Glutamatergic neuron (in vitro differentiated cells): ENCODE measurements around the gene IFI16. TPM values are rescaled to one million over a fixed set of nuclear protein-coding genes. Genes with fewer than 3 reads are reported as not detected.

ENCODE experiments used
- DNase-seq: peaks from one replicate; pipeline ENCODE4 v3.0.0; 2022
- H3K27ac Mint-ChIP-seq: one replicate; pipeline ENCODE4 v1.8.0; 2020; ENCODE audit warnings: mild to moderate bottlenecking, mixed read lengths, inconsistent platforms; ENCODE audit not compliant: unreplicated experiment
- H3K27me3 Mint-ChIP-seq: one replicate; pipeline ENCODE4 v1.8.0; 2020; ENCODE audit warnings: mild to moderate bottlenecking, moderate library complexity, mixed read lengths, inconsistent platforms; ENCODE audit not compliant: unreplicated experiment
- H3K36me3 Mint-ChIP-seq: one replicate; pipeline ENCODE4 v1.8.0; 2020; ENCODE audit warnings: mild to moderate bottlenecking, mixed read lengths, inconsistent platforms; ENCODE audit not compliant: unreplicated experiment
- H3K4me1 Mint-ChIP-seq: one replicate; pipeline ENCODE4 v1.8.0; 2020; ENCODE audit warnings: mild to moderate bottlenecking, low read depth, mixed read lengths, inconsistent platforms; ENCODE audit not compliant: unreplicated experiment
- H3K4me3 Mint-ChIP-seq: one replicate; pipeline ENCODE4 v1.8.0; 2020; ENCODE audit warnings: mild to moderate bottlenecking, mixed read lengths, inconsistent platforms; ENCODE audit not compliant: unreplicated experiment
- H3K9me3 Mint-ChIP-seq: one replicate; pipeline ENCODE4 v1.8.0; 2020; ENCODE audit warnings: mild to moderate bottlenecking, moderate library complexity, mixed read lengths, inconsistent platforms; ENCODE audit not compliant: unreplicated experiment
- CTCF ChIP-seq: fragments of 200-600 bp; sonication (generic); IDR thresholded peaks from one replicate; pipeline ENCODE4 v1.5.0; 2021; ENCODE audit not compliant: partially characterized antibody, unreplicated experiment
- total RNA-seq: library from RNA; stranded (reverse); fragmentation: NEBNext Ultra II Directional; extraction: Animal tissue kit (Norgen Biotek cat#: 25700); gene quantifications from one replicate; pipeline ENCODE4 v1.2.1, GENCODE V29; 2021; ENCODE audit not compliant: unreplicated experiment

Gene IFI16
- total RNA-seq, 1 donor from 2014 or later, result 0.86 TPM

GRCh38 chr1:158998781-158999161 lies 10.9 kb upstream of the IFI16 start:
- DNase-seq, result no peak
- H3K4me1 Mint-ChIP-seq, result peaks cover 15% of the 10 kb centered on the region
- peak overlapping the region; percentile 83 for H3K4me3 Mint-ChIP-seq
- no peaks in the 10 kb centered on the region for H3K9me3 Mint-ChIP-seq
- H3K27me3 Mint-ChIP-seq, result peaks cover 1% of the 10 kb centered on the region
- peak; percentile 98 for TF ChIP-seq CTCF
- no peaks in the 10 kb centered on the region for H3K36me3 Mint-ChIP-seq
- H3K27ac Mint-ChIP-seq, result no peak overlapping the region

- peaks cover 15% of the 10 kb centered on the region for H3K4me1 Mint-ChIP-seq
- H3K9me3 Mint-ChIP-seq, result no peaks in the 10 kb centered on the region
- H3K27me3 Mint-ChIP-seq, result peaks cover 1% of the 10 kb centered on the region
- H3K4me3 Mint-ChIP-seq, result peak overlapping the region; percentile 83
- no peaks in the 10 kb centered on the region for H3K36me3 Mint-ChIP-seq
- H3K27ac Mint-ChIP-seq, result peak overlapping the region; percentile 39
- DNase-seq, result peak; percentile 23
- TF ChIP-seq CTCF, result no peak
Observed at GRCh38 chr1:158999316-159000069, 10.2 kb upstream of the IFI16 start.

DNA sequence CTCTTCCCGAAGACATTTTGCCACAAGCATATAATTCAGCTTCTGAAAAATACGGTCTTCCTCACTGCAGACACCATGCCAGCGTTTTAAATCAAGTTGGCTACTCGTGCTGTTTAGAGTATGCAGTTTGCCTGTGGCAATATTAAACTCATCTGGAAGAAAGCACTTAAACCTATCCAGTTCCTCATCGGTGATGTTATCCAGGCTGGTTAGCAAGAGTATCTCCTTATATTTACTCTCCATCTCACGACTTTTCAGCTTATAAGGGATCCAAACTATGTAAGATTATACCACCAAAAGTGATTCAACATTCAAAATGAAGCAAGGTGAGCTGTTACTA lies 9.7 kb upstream of the IFI16 start:
- H3K36me3 Mint-ChIP-seq, result no peaks in the 10 kb centered on the region
- peaks cover 1% of the 10 kb centered on the region for H3K27me3 Mint-ChIP-seq
- TF ChIP-seq CTCF, result no peak
- no peak overlapping the region for H3K27ac Mint-ChIP-seq
- peak overlapping the region; percentile 83 for H3K4me3 Mint-ChIP-seq
- no peaks in the 10 kb centered on the region for H3K9me3 Mint-ChIP-seq
- no peak for DNase-seq
- H3K4me1 Mint-ChIP-seq, result peaks cover 15% of the 10 kb centered on the region

GRCh38 chr1:159000625-159001024 lies 9.1 kb upstream of the IFI16 start:
- Mint-ChIP-seq H3K4me1 (peaks cover 16% of the 10 kb centered on the region), H3K27ac (no peak overlapping the region), H3K27me3 (peaks cover 1% of the 10 kb centered on the region), H3K9me3 (no peaks in the 10 kb centered on the region), H3K36me3 (no peaks in the 10 kb centered on the region), H3K4me3 (no peak overlapping the region)
- DNase-seq, result no peak
- no peak for TF ChIP-seq CTCF

- peak overlapping the region; percentile 3 for H3K27ac Mint-ChIP-seq
Observed at GRCh38 chr1:159005161-159005560, 4.5 kb upstream of the IFI16 start.

More at GRCh38 chr1:159005161-159005560, 4.5 kb upstream of the IFI16 start:
- H3K36me3 Mint-ChIP-seq, result no peaks in the 10 kb centered on the region
- no peaks in the 10 kb centered on the region for H3K9me3 Mint-ChIP-seq
- DNase-seq, result no peak
- H3K4me1 Mint-ChIP-seq, result peaks cover 8% of the 10 kb centered on the region
- H3K27me3 Mint-ChIP-seq, result no peaks in the 10 kb centered on the region
- no peak for TF ChIP-seq CTCF
- no peak overlapping the region for H3K4me3 Mint-ChIP-seq
